C4-2B (cell line): ENCODE measurements around the gene FAM186B.

Source experiments
- CTCF ChIP-seq: fragments of 450-650 bp; conservative IDR thresholded peaks from 2 replicates; pipeline ENCODE4 v1.5.1; 2017; ENCODE audit warnings: mild to moderate bottlenecking
- ZFX ChIP-seq: fragments of 450-650 bp; IDR thresholded peaks from 2 replicates; pipeline ENCODE4 v1.6.1; 2017

GRCh38 chr12:49562233-49562632 is 43.2 kb downstream of the FAM186B start:
- TF ChIP-seq CTCF: no peak
- TF ChIP-seq ZFX: no peak
